Left ventricle myocardium inferior (tissue), 1 donor: ENCODE data around the gene FOXO3. TPM values are rescaled to one million over a fixed set of nuclear protein-coding genes. Genes with fewer than 3 reads are reported as not detected.

Experiments
- DNase-seq: peaks from one replicate; pipeline ENCODE4 v3.0.0-alpha.2; 2020
- H3K27ac ChIP-seq: fragments of 200-600 bp; replicated peaks from 2 replicates; pipeline ENCODE4 v1.8.0; 2021
- H3K27me3 ChIP-seq: fragments of 200-600 bp; 2 replicates; pipeline ENCODE4 v1.8.0; 2021; ENCODE audit warnings: low read depth
- H3K36me3 ChIP-seq: fragments of 200-600 bp; 2 replicates; pipeline ENCODE4 v1.8.0; 2021
- H3K4me1 ChIP-seq: fragments of 200-600 bp; 2 replicates; pipeline ENCODE4 v1.8.0; 2021
- H3K4me3 ChIP-seq: fragments of 200-600 bp; 2 replicates; pipeline ENCODE4 v1.8.0; 2021; ENCODE audit warnings: mild to moderate bottlenecking, moderate library complexity
- H3K9me3 ChIP-seq: fragments of 200-600 bp; replicated peaks from 2 replicates; pipeline ENCODE4 v1.8.0; 2021
- intact Hi-C: fragments of 100-400 bp; cut with micrococcal nuclease; formaldehyde crosslinking; loops from one replicate; pipeline ENCODE4 v1.11.0; 2022
- total RNA-seq: library from RNA; stranded (reverse); fragmentation: NEBNext Ultra II Directional; extraction: Animal tissue kit (Norgen Biotek cat#: 25700); gene quantifications from one replicate; pipeline ENCODE4 v1.2.1, GENCODE V29; 2021
- TF ChIP-seq, protein P1 (sequence below): fragments of 200-600 bp; IDR thresholded peaks from 2 replicates; pipeline ENCODE4 v1.8.0; 2021; ENCODE audit warnings: antibody characterized with exemption, mild to moderate bottlenecking, borderline replicate concordance
- donor health status: DM: no; HTN: yes; CAD: no; lungs with severe emphysema.

FOXO3 gene
- total RNA-seq, 1 donor from 2014 or later = 34.8 TPM

DNA sequence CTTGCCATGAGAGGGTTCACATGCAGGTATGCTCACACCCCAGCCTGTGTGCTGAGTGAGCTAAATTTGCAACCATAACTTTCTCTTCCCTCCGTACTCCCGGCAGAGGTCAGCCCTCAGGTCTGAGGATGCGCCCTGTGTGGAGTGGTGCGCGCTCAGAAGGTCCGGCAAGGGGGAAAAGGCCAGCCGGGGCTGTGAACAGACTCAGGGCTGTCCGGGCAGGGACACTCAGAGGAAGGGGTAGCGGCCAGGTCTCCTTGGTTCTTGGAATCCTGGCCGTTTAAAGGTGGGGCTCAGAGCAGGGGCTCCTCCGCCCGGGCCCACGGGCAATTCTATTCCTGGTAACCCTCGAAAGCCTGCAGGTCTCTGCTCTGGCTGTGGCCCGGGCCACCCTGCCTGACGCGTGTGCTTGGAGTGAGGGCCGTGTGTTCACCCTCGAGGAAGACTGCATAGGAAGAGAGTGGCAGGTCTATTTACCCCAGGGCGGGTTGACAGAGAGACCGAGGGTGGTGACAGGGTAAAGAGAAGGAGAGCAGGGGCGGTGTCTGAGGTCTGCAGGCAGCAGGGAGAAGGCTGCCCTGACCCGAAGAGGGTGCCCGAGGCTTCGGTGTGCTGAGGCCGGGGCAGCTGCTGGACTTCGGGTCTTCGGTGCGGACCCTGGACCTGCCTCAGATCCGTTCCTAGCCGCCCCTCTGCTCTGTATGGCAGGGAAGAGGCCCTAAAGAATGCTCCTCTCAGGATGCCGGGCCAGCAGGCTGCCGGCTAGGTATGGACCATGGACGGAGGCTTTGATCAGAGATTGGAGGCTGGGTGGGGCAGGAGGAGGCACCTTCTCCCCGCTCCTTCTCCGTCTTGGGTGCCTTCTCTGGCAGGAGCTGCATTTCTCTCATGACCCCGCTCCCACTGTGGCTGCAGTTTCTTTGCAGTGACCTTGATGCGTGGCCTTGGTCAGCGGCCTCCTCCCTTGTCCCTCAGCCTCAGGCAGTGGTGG, 156.4 kb downstream of the FOXO3 start:
- TF ChIP-seq, protein P1, sequence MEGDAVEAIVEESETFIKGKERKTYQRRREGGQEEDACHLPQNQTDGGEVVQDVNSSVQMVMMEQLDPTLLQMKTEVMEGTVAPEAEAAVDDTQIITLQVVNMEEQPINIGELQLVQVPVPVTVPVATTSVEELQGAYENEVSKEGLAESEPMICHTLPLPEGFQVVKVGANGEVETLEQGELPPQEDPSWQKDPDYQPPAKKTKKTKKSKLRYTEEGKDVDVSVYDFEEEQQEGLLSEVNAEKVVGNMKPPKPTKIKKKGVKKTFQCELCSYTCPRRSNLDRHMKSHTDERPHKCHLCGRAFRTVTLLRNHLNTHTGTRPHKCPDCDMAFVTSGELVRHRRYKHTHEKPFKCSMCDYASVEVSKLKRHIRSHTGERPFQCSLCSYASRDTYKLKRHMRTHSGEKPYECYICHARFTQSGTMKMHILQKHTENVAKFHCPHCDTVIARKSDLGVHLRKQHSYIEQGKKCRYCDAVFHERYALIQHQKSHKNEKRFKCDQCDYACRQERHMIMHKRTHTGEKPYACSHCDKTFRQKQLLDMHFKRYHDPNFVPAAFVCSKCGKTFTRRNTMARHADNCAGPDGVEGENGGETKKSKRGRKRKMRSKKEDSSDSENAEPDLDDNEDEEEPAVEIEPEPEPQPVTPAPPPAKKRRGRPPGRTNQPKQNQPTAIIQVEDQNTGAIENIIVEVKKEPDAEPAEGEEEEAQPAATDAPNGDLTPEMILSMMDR = no peak
- Histone ChIP-seq H3K36me3 (no peaks in the 10 kb centered on the region), H3K9me3 (no peaks in the 10 kb centered on the region), H3K4me1 (peaks cover 36% of the 10 kb centered on the region), H3K27me3 (no peaks in the 10 kb centered on the region), H3K27ac (no peak overlapping the region), H3K4me3 (no peak overlapping the region)
- intact Hi-C loops = no loop called here
- DNase-seq = no peak

DNA sequence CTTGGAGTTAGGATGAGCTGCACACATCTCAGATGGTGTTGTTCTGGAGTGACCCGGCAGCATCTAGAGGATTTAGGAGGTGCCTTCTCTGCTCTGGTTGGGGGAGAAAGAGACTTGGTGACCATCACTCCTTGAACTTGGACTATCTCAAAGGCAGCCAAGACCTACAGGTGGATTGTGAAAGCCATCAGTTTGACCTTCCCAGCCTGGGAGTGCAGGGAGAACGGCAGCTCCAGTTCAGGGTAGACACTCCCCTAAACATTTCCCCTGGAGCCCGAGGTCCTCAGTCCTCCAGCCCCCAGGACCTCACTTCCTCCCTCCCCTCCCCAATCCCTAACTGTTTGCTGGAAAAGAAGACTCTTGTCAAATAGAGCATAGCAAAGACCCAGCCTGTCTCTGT, 158.8 kb downstream of the FOXO3 start:
- Histone ChIP-seq H3K4me3 (no peak overlapping the region), H3K4me1 (peaks cover 16% of the 10 kb centered on the region), H3K27ac (no peak overlapping the region), H3K36me3 (no peaks in the 10 kb centered on the region), H3K27me3 (no peaks in the 10 kb centered on the region), H3K9me3 (peaks cover 15% of the 10 kb centered on the region)
- no peak for DNase-seq
- intact Hi-C loops = no loop called here
- TF ChIP-seq, protein P1 = no peak

DNA sequence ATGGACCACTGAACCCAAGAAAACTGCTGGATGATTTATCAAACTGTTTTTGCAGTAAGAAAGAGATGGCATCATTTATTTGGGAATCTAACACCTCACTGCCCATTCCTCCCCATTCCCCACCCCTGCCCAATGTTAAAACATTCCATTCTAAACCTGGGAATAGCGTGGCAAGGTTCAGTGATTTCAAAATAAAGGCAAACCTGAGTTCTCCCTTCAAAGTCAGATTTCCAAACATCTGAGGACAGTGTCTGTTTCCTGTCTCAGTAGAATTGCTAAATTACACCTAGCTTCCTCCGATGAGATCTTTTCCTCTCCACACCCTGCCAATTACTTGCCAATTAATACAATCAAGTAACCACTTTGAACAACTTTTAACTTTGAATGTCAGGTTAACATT, 160.1 kb downstream of the FOXO3 start:
- intact Hi-C loops = no loop called here
- TF ChIP-seq, protein P1 = no peak
- Histone ChIP-seq H3K4me1 (peaks cover 13% of the 10 kb centered on the region), H3K36me3 (no peaks in the 10 kb centered on the region), H3K9me3 (peaks cover 15% of the 10 kb centered on the region), H3K27ac (peak overlapping the region; percentile 8), H3K27me3 (no peaks in the 10 kb centered on the region), H3K4me3 (no peak overlapping the region)
- DNase-seq = no peak

DNA sequence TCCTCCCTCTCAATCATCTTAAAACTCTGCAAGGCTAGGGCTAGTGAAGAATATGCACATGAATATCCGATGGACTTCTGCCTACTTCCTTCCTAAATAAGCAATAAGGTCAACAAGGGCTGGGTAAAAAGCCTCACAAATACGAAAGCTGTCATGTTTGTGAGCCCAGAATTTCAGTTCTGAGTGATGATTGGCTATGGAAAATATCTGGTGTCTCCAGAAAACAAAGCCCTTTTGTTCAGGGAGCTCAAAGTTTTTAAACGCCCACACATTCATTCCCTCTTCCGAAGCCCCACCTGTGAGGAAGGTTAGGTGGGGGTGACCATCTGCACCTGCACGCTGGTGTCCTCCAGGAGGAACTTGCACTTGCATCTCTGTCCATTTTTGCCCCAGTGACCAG, 160.6 kb downstream of the FOXO3 start:
- DNase-seq = no peak
- intact Hi-C loops = no loop called here
- peaks cover 15% of the 10 kb centered on the region for H3K9me3 ChIP-seq
- no peaks in the 10 kb centered on the region for H3K27me3 ChIP-seq
- no peaks in the 10 kb centered on the region for H3K36me3 ChIP-seq
- TF ChIP-seq, protein P1 = no peak
- peak overlapping the region; percentile 8 for H3K27ac ChIP-seq
- no peak overlapping the region for H3K4me3 ChIP-seq
- peaks cover 13% of the 10 kb centered on the region for H3K4me1 ChIP-seq

DNA sequence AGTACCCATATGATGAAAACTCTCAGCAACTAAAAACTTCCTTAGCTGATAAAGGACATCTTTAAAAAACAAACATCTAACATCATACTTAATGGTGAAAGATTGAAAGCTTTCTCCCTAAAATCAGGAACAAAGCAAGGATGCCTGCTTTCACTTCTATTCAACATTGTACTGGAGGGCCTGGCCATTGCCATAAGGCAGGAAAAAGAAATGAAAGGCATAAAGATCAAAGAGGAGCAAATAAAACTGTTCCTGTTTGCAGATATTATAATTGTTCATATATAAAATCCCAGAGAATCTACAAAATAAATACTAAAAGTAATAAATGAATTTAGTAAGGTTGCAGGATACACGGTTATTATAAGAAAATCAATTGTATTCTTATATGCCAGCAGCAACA, 162.9 kb downstream of the FOXO3 start:
- Histone ChIP-seq H3K4me3 (no peak overlapping the region), H3K9me3 (peaks cover 15% of the 10 kb centered on the region), H3K4me1 (peaks cover 13% of the 10 kb centered on the region), H3K36me3 (no peaks in the 10 kb centered on the region), H3K27ac (no peak overlapping the region), H3K27me3 (no peaks in the 10 kb centered on the region)
- TF ChIP-seq, protein P1 = no peak
- DNase-seq = no peak
- intact Hi-C loops = no loop called here
